H1 (cell line): ENCODE results near the gene NOC2L. TPM values are rescaled to one million over a fixed set of nuclear protein-coding genes. Genes with fewer than 3 reads are reported as not detected.

Experiments
- CTCF ChIA-PET: fragments of 300-600 bp; sonication (Branson Sonifier 250); formaldehyde crosslinking; loops from one replicate; lab custom pipeline; 2021; ENCODE audit not compliant: partially characterized antibody; lab: Charles Lee
- POLR2A ChIA-PET: fragments of 300-600 bp; sonication (Branson Sonifier 250); formaldehyde crosslinking; loops from one replicate; lab custom pipeline; 2021; ENCODE audit warnings: inconsistent platforms; ENCODE audit not compliant: partially characterized antibody; lab: Charles Lee
- DNase-seq, 2 experiments: peaks; one replicate each; pipeline versions ENCODE4 v3.0.0 to v3.0.0-alpha.2; 2010 to 2022; ENCODE audit warnings: low spot score in 2 of 2, low read depth in 1 of 2, mixed read lengths in 1 of 2
- FAIRE-seq: peaks from 2 replicates; lab custom pipeline; 2011; peaks lifted over from hg19 to GRCh38; lab: Jason Lieb, UNC
- H2AFZ ChIP-seq: 2 replicates; pipeline ENCODE4 v1.8.1; 2012; ENCODE audit warnings: low read length, inconsistent platforms
- H2AK5ac ChIP-seq: 2 replicates; pipeline ENCODE4 v1.6.1; 2013; ENCODE audit warnings: low read depth, low read length
- H2BK120ac ChIP-seq: replicated peaks from 2 replicates; pipeline ENCODE3; 2013; ENCODE audit warnings: low read depth, low read length, inconsistent platforms
- H2BK12ac ChIP-seq: 2 replicates; pipeline ENCODE4 v1.6.1; 2013; ENCODE audit warnings: low read depth, low read length
- H2BK15ac ChIP-seq: 2 replicates; pipeline ENCODE4 v1.6.1; 2013; ENCODE audit warnings: low read length
- H2BK20ac ChIP-seq: 2 replicates; pipeline ENCODE4 v1.6.1; 2013; ENCODE audit warnings: low read length
- H2BK5ac ChIP-seq: 2 replicates; pipeline ENCODE4 v1.6.1; 2013; ENCODE audit warnings: low read depth, low read length
- H3K14ac ChIP-seq: 2 replicates; pipeline ENCODE4 v1.6.1; 2013; ENCODE audit warnings: inconsistent platforms; ENCODE audit not compliant: insufficient read length
- H3K18ac ChIP-seq: 2 replicates; pipeline ENCODE4 v1.6.1; 2013; ENCODE audit warnings: low read length; ENCODE audit errors: extremely low read depth
- H3K23ac ChIP-seq: 2 replicates; pipeline ENCODE4 v1.6.1; 2013; ENCODE audit warnings: inconsistent platforms; ENCODE audit not compliant: insufficient read length
- H3K23me2 ChIP-seq: 2 replicates; pipeline ENCODE4 v1.6.1; 2013; ENCODE audit warnings: low read depth, low read length
- H3K27ac ChIP-seq: 2 replicates; pipeline ENCODE4 v1.6.1; 2011; ENCODE audit warnings: low read depth, low read length, inconsistent platforms
- H3K27me3 ChIP-seq, 4 experiments: replicated peaks in 1 of 4; 1 replicate in 1 of 4; 2 replicates in 3 of 4; pipeline versions ENCODE4 v1.6.1 to v1.8.1; 2011 to 2013; ENCODE audit warnings: low read length in 3 of 4, mild to moderate bottlenecking in 3 of 4, inconsistent platforms in 2 of 4, mixed read lengths in 2 of 4, moderate library complexity in 1 of 4; ENCODE audit not compliant: control insufficient read depth in 3 of 4, insufficient read depth in 3 of 4; ENCODE audit errors: extremely low read depth in 1 of 4
- H3K36me3 ChIP-seq, 4 experiments: 2 replicates each; pipeline versions ENCODE4 v1.6.1 to v1.8.1; 2011 to 2013; ENCODE audit warnings: mild to moderate bottlenecking in 4 of 4, low read length in 3 of 4, moderate library complexity in 2 of 4, control low read depth in 1 of 4, inconsistent platforms in 1 of 4; ENCODE audit not compliant: insufficient read depth in 4 of 4, control insufficient read depth in 2 of 4
- H3K4ac ChIP-seq: replicated peaks from 2 replicates; pipeline ENCODE3; 2013; ENCODE audit warnings: low read length, low read depth, mixed read lengths, inconsistent platforms; ENCODE audit not compliant: insufficient read length
- H3K4me1 ChIP-seq, 4 experiments: replicated peaks in 1 of 4; 1 replicate in 1 of 4; 2 replicates in 3 of 4; pipeline versions ENCODE4 v1.6.1 to v1.8.1; 2011 to 2013; ENCODE audit warnings: low read length in 3 of 4, inconsistent platforms in 2 of 4, mixed read lengths in 1 of 4; ENCODE audit not compliant: insufficient read depth in 4 of 4, control insufficient read depth in 3 of 4
- H3K4me2 ChIP-seq, 2 experiments: 2 replicates each; pipeline versions ENCODE4 v1.6.1 to v1.8.1; 2011 to 2013; ENCODE audit warnings: low read depth in 2 of 2, low read length in 2 of 2, control low read depth in 1 of 2, inconsistent platforms in 1 of 2, mild to moderate bottlenecking in 1 of 2; ENCODE audit not compliant: insufficient read depth in 1 of 2
- H3K4me3 ChIP-seq, 4 experiments: fragments of 200-600, 300-600 bp in 1 of 4; sonication (generic), shearing (Covaris generic), sonication (Bioruptor Twin) in 1 of 4; 2 replicates each; pipeline versions ENCODE4 v1.5.1 to v1.8.1; 2011 to 2016; ENCODE audit warnings: low read length in 4 of 4, low read depth in 3 of 4, control low read depth in 2 of 4, inconsistent platforms in 2 of 4, mild to moderate bottlenecking in 2 of 4, mixed read lengths in 1 of 4, moderate library complexity in 1 of 4; ENCODE audit not compliant: insufficient read depth in 2 of 4; ENCODE audit errors: extremely low read depth in 1 of 4
- H3K56ac ChIP-seq: replicated peaks from 2 replicates; pipeline ENCODE3; 2013; ENCODE audit warnings: low read depth, mild to moderate bottlenecking, mixed read lengths, low read length, inconsistent platforms; ENCODE audit not compliant: insufficient read length
- H3K79me1 ChIP-seq: 2 replicates; pipeline ENCODE4 v1.6.1; 2013; ENCODE audit warnings: low read depth, low read length, control low read depth
- H3K79me2 ChIP-seq, 2 experiments: 2 replicates each; pipeline versions ENCODE4 v1.6.1 to v1.8.1; 2012 to 2013; ENCODE audit warnings: low read length in 2 of 2, mild to moderate bottlenecking in 2 of 2, inconsistent platforms in 1 of 2; ENCODE audit not compliant: insufficient read depth in 2 of 2, control insufficient read depth in 1 of 2
- H3K9ac ChIP-seq, 4 experiments: replicated peaks in 1 of 4; 1 replicate in 1 of 4; 2 replicates in 3 of 4; pipeline versions ENCODE4 v1.6.1 to v1.8.1; 2011 to 2013; ENCODE audit warnings: low read depth in 3 of 4, low read length in 3 of 4, control low read depth in 2 of 4, mild to moderate bottlenecking in 2 of 4, moderate library complexity in 2 of 4, inconsistent platforms in 1 of 4; ENCODE audit errors: extremely low read depth in 1 of 4
- H3K9me3 ChIP-seq, 2 experiments: 2 replicates each; pipeline versions ENCODE4 v1.6.1 to v1.8.1; 2012 to 2013; ENCODE audit warnings: mild to moderate bottlenecking in 2 of 2, moderate library complexity in 2 of 2, control low read depth in 1 of 2, inconsistent platforms in 1 of 2, low read depth in 1 of 2, low read length in 1 of 2, mixed read lengths in 1 of 2; ENCODE audit not compliant: insufficient read depth in 2 of 2
- H4K20me1 ChIP-seq, 2 experiments: replicated peaks in 1 of 2; 2 replicates each; pipeline versions ENCODE3 to v1.8.1; 2011 to 2013; ENCODE audit warnings: inconsistent platforms in 2 of 2, low read length in 2 of 2, mild to moderate bottlenecking in 1 of 2; ENCODE audit not compliant: insufficient read depth in 2 of 2, control insufficient read depth in 1 of 2
- H4K5ac ChIP-seq: 2 replicates; pipeline ENCODE4 v1.6.1; 2013; ENCODE audit warnings: low read length, low read depth, mixed read lengths, inconsistent platforms; ENCODE audit not compliant: insufficient read length
- H4K8ac ChIP-seq: 2 replicates; pipeline ENCODE4 v1.8.0; 2013; ENCODE audit warnings: mild to moderate bottlenecking, moderate library complexity, low read length, inconsistent platforms; ENCODE audit not compliant: insufficient read depth; ENCODE audit errors: extremely low read depth
- H4K91ac ChIP-seq: replicated peaks from 2 replicates; pipeline ENCODE3; 2013; ENCODE audit warnings: low read length, mixed read lengths, inconsistent platforms; ENCODE audit not compliant: insufficient read length
- BACH1 ChIP-seq: IDR thresholded peaks from 2 replicates; pipeline ENCODE4 v1.6.1; 2012; ENCODE audit warnings: low read length, improper control_type of control experiment
- BRCA1 ChIP-seq: IDR thresholded peaks from 2 replicates; pipeline ENCODE4 v1.6.1; 2012; ENCODE audit warnings: low read depth, low read length, improper control_type of control experiment
- CBX5 ChIP-seq: fragments of 300-800, 300-1000 bp; sonication (generic); IDR thresholded peaks from 2 replicates; pipeline ENCODE4 v1.7.1; 2016; ENCODE audit warnings: antibody characterized with exemption, low read length, low read depth
- CREB1 ChIP-seq: IDR thresholded peaks from 2 replicates; pipeline ENCODE4 v1.6.1; 2012; ENCODE audit warnings: inconsistent platforms
- FOSL1 ChIP-seq: IDR thresholded peaks from 2 replicates; pipeline ENCODE4 v1.6.1; 2011; ENCODE audit warnings: mild to moderate bottlenecking, low read depth, low read length, moderate library complexity; ENCODE audit not compliant: insufficient read depth
- GABPA ChIP-seq: IDR thresholded peaks from 2 replicates; pipeline ENCODE4 v1.6.1; 2011; ENCODE audit warnings: mild to moderate bottlenecking, low read length, moderate library complexity, borderline replicate concordance; ENCODE audit not compliant: insufficient read depth
- HDAC6 ChIP-seq: IDR thresholded peaks from one replicate; pipeline ENCODE4 v1.7.1; 2012; ENCODE audit warnings: low read depth, mild to moderate bottlenecking, inconsistent platforms, low read length, moderate library complexity
- NRF1 ChIP-seq: IDR thresholded peaks from 2 replicates; pipeline ENCODE4 v1.6.1; 2011; ENCODE audit warnings: mild to moderate bottlenecking, low read depth, low read length, improper control_type of control experiment
- POU5F1 ChIP-seq: IDR thresholded peaks from 2 replicates; pipeline ENCODE4 v1.6.1; 2011; ENCODE audit warnings: low read depth, mild to moderate bottlenecking, low read length, moderate library complexity
- RBBP5 ChIP-seq: IDR thresholded peaks from 2 replicates; pipeline ENCODE4 v1.7.1; 2012; ENCODE audit warnings: low read depth, mild to moderate bottlenecking, inconsistent platforms, low read length, moderate library complexity, borderline replicate concordance
- SP4 ChIP-seq: IDR thresholded peaks from 2 replicates; pipeline ENCODE4 v1.6.1; 2012; ENCODE audit warnings: low read length, inconsistent platforms
- SRF ChIP-seq: IDR thresholded peaks from 2 replicates; pipeline ENCODE4 v1.6.1; 2011; ENCODE audit warnings: mild to moderate bottlenecking, low read depth, low read length, moderate library complexity
- USF2 ChIP-seq: IDR thresholded peaks from 2 replicates; pipeline ENCODE4 v1.6.1; 2011; ENCODE audit warnings: low read length, improper control_type of control experiment
- WGBS, 2 experiments: shearing (Covaris generic) in 1 of 2; methylation state at CpG; one replicate each; pipeline versions ENCODE4 v1.1.6 to v1.1.7; 2013 to 2015; ENCODE audit warnings: low lambda C conversion rate in 2 of 2, mixed read lengths in 2 of 2, inconsistent platforms in 1 of 2, low coverage in 1 of 2, missing lambda C conversion rate in 1 of 2; ENCODE audit not compliant: insufficient replicate concordance in 2 of 2, insufficient coverage in 1 of 2, insufficient read length in 1 of 2; ENCODE audit errors: extremely low coverage in 1 of 2, missing lambda C conversion rate in 1 of 2; 5-methylcytosine and 5-hydroxymethylcytosine counted together
- polyA plus RNA-seq, 7 experiments: library from polyadenylated mRNA; depleted of rRNA in 3 of 7; stranded (reverse) in 5 of 7; unstranded in 2 of 7; fragments of >200 nt in 5 of 7; fragments of 200-250 nt in 2 of 7; gene quantifications; 1 replicate in 5 of 7; 2 replicates in 1 of 7; 4 replicates in 1 of 7; pipeline versions ENCODE4 v1.2.1 to v1.2.3, GENCODE V29; 2011 to 2013; ENCODE audit warnings: missing spikeins in 2 of 7, mixed read lengths in 2 of 7
- total RNA-seq: library from RNA; stranded (reverse); fragmentation: NEBNext Ultra II Directional; extraction: Animal tissue kit (Norgen Biotek cat#: 25700); gene quantifications from 2 replicates; pipeline ENCODE4 v1.2.1, GENCODE V29; 2021

Gene NOC2L
- total and polyA plus RNA-seq, 2 of the 8 experiments (the other 6 are each of a cell fraction or from before 2014, with no cell fraction given) = 74.7 to 130 TPM

DNA sequence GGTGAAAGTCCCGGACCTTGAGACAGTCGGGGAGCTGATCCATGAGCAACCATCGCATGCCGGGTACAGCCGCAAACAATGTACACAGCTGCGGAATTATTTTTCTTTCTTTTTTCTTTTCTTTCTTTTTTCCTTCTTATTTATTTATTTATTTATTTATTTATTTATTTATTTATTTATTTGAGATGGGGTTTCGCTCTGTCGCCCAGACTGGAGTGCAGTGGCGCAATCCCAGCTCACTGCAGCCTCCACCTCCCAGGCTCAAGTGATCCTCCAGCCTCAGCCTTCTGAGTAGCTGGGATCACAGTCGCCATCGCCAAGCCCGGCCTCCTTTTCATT is 25.4 kb upstream of the NOC2L start:
- Histone ChIP-seq H3K79me1 (no peaks in the 10 kb centered on the region), H3K79me2 (no peaks in the 10 kb centered on the region), H3K36me3 (no peaks in the 10 kb centered on the region), H2BK120ac (no peak overlapping the region), H3K4me2 (peak overlapping the region in 1 of 2 experiments; percentile 38; a peak in 2 of 4 replicates), H2BK5ac (no peak overlapping the region), H3K23ac (no peak overlapping the region), H2BK15ac (no peak overlapping the region), H2AK5ac (no peak overlapping the region), H3K56ac (no peak overlapping the region), H4K5ac (no peak overlapping the region), H2AFZ (no peak overlapping the region), H3K27me3 (peaks cover under 1 to 33% (median 19%) of the 10 kb centered on the region in 4 experiments), H2BK12ac (no peak overlapping the region), H4K8ac (no peak overlapping the region), H4K91ac (no peak overlapping the region), H3K9ac (no peak overlapping the region), H3K18ac (no peak overlapping the region), H3K4ac (no peak overlapping the region), H3K4me1 (no peaks in the 10 kb centered on the region; a peak in 1 of 7 replicates), H2BK20ac (no peak overlapping the region), H3K14ac (no peak overlapping the region), H3K23me2 (peaks cover 4% of the 10 kb centered on the region; the same call in 1 of the 2 replicates), H4K20me1 (peaks cover 0 to 8% of the 10 kb centered on the region in 2 experiments), H3K9me3 (no peaks in the 10 kb centered on the region), H3K27ac (no peak overlapping the region), H3K4me3 (no peak overlapping the region)
- FAIRE-seq = no peak
- ChIA-PET CTCF (interaction anchor here (0.7 to 6.9 kb wide), 37 partner anchors 8 to 266 kb away, joined by 3 to 86 read pairs (median 5); partner anchors contain the start of genes HES4, ISG15, PLEKHN1 and SDF4), POLR2A (interaction anchor here (0.7 to 1.6 kb wide), 3 partner anchors 15 to 56 kb away, joined by 3 to 4 read pairs (median 4); partner anchors contain the start of gene HES4)
- 65% methylated on average over 12 of the region's 12 CpGs; no CpG with 5 or more reads in 1 of the 2 experiments for WGBS, 2 experiments
- no peak for DNase-seq
- TF ChIP-seq POU5F1 = no peak
- TF ChIP-seq SRF = no peak
- no peak for TF ChIP-seq FOSL1
- no peak for TF ChIP-seq HDAC6
- no peak for TF ChIP-seq BACH1
- TF ChIP-seq NRF1 = no peak
- TF ChIP-seq BRCA1 = no peak
- no peak for TF ChIP-seq USF2
- TF ChIP-seq GABPA = no peak
- TF ChIP-seq SP4 = no peak
- no peak for TF ChIP-seq RBBP5
- no peak for TF ChIP-seq CBX5
- TF ChIP-seq CREB1 = no peak
